Caki2 (cell line): Measurements from ENCODE around the gene TCF7. TPM values are rescaled to one million over a fixed set of nuclear protein-coding genes. Genes with fewer than 3 reads are reported as not detected.

Source experiments
- DNase-seq: peaks from one replicate; pipeline ENCODE4 v3.0.0-alpha.2; 2015; ENCODE audit warnings: low read depth
- in situ Hi-C: cut with HindIII; loops from 2 replicates; pipeline ENCODE4 v1.10.0; 2016; ENCODE audit warnings: low sequenced_read_pairs, low pct_unique_long_range_greater_than_20kb, mixed read lengths
- total RNA-seq: library from RNA; depleted of rRNA; stranded (reverse); fragments of >200 nt; shearing (Covaris generic); gene quantifications from 2 replicates; pipeline ENCODE4 v1.2.3, GENCODE V29; 2014; ENCODE audit warnings: low replicate concordance

The TCF7 gene
- total RNA-seq, 1 experiment from 2014 or later: 2.5 TPM

GRCh38 chr5:134106991-134107701 lies 7.3 kb upstream of the TCF7 start:
- in situ Hi-C loops: no loop called here
- no peak for DNase-seq

- in situ Hi-C loops: no loop called here
- DNase-seq: no peak
Observed at GRCh38 chr5:134107779-134108178, 6.7 kb upstream of the TCF7 start.

- in situ Hi-C loops: no loop called here
- DNase-seq: no peak
Observed at GRCh38 chr5:134110382-134110781, 4.1 kb upstream of the TCF7 start.

GRCh38 chr5:134111741-134112647 lies 2.5 kb upstream of the TCF7 start:
- in situ Hi-C loops: no loop called here
- no peak for DNase-seq

- in situ Hi-C loops: no loop called here
- DNase-seq: no peak
Observed at GRCh38 chr5:134112726-134113362, 1.6 kb upstream of the TCF7 start.

- in situ Hi-C loops: no loop called here
- DNase-seq: no peak
Observed at GRCh38 chr5:134113363-134113889, 1.1 kb upstream of the TCF7 start.

GRCh38 chr5:134114886-134115805 lies 665 bp downstream of the TCF7 start:
- DNase-seq: no peak
- in situ Hi-C loops: no loop called here

GRCh38 chr5:134115806-134116175 lies 1.3 kb downstream of the TCF7 start:
- DNase-seq: no peak
- in situ Hi-C loops: no loop called here

- in situ Hi-C loops: no loop called here
- DNase-seq: no peak
Observed at GRCh38 chr5:134116286-134116685, 1.8 kb downstream of the TCF7 start.

GRCh38 chr5:134116789-134117761 lies 2.6 kb downstream of the TCF7 start:
- in situ Hi-C loops: no loop called here
- DNase-seq: no peak

GRCh38 chr5:134118212-134118835 lies 3.8 kb downstream of the TCF7 start:
- DNase-seq: no peak
- in situ Hi-C loops: no loop called here

- in situ Hi-C loops: no loop called here
Observed at GRCh38 chr5:134119720-134120119, 5.2 kb downstream of the TCF7 start.

GRCh38 chr5:134120386-134121138 lies 6.1 kb downstream of the TCF7 start:
- DNase-seq: no peak
- in situ Hi-C loops: no loop called here

More at GRCh38 chr5:134119720-134120119, 5.2 kb downstream of the TCF7 start:
- no peak for DNase-seq

- DNase-seq: no peak
- in situ Hi-C loops: no loop called here
Observed at GRCh38 chr5:134122530-134122929, 8.0 kb downstream of the TCF7 start.

GRCh38 chr5:134123360-134123759 lies 8.9 kb downstream of the TCF7 start:
- in situ Hi-C loops: no loop called here
- DNase-seq: no peak
